GM08714 (cell line): ENCODE data around the gene UGT1A7.

Source experiments
- H3K4me3 ChIP-seq: fragments of 200-500 bp; sonication (Bioruptor generic); 2 replicates; pipeline ENCODE4 v1.5.1; 2014; ENCODE audit warnings: mild to moderate bottlenecking, low read length, inconsistent platforms
- ZNF274 ChIP-seq: IDR thresholded peaks from 2 replicates; pipeline ENCODE4 v1.6.1; 2012; ENCODE audit warnings: mild to moderate bottlenecking, low read depth, low read length

UGT1A7 gene

GRCh38 chr2:233756429-233757081, 74.9 kb downstream of the UGT1A7 start:
- TF ChIP-seq ZNF274 = no peak
- no peak overlapping the region for H3K4me3 ChIP-seq

GRCh38 chr2:233758141-233758540, 76.4 kb downstream of the UGT1A7 start:
- no peak for TF ChIP-seq ZNF274
- H3K4me3 ChIP-seq = no peak overlapping the region

- no peak overlapping the region for H3K4me3 ChIP-seq
- no peak for TF ChIP-seq ZNF274
Observed at GRCh38 chr2:233758849-233759248, 77.1 kb downstream of the UGT1A7 start.

- no peak for TF ChIP-seq ZNF274
- H3K4me3 ChIP-seq = no peak within 1 kb of the TSS
Observed at GRCh38 chr2:233760043-233760442, 78.3 kb downstream of the UGT1A7 start, which contains the start of gene UGT1A1. Gene UGT1A1 (plus strand): TSS chr2:233760270. CDS start chr2:233760288, 18 bp downstream.

- TF ChIP-seq ZNF274 = no peak
- H3K4me3 ChIP-seq = no peak overlapping the region
Observed at GRCh38 chr2:233761040-233761769, 79.5 kb downstream of the UGT1A7 start.

- no peak overlapping the region for H3K4me3 ChIP-seq
- TF ChIP-seq ZNF274 = no peak
Observed at GRCh38 chr2:233764264-233764663, 82.6 kb downstream of the UGT1A7 start.

GRCh38 chr2:233764761-233765160, 83.1 kb downstream of the UGT1A7 start:
- no peak for TF ChIP-seq ZNF274
- no peak overlapping the region for H3K4me3 ChIP-seq

- H3K4me3 ChIP-seq = no peak overlapping the region
- TF ChIP-seq ZNF274 = no peak
Observed at GRCh38 chr2:233766416-233766815, 84.7 kb downstream of the UGT1A7 start.

GRCh38 chr2:233768076-233768475, 86.4 kb downstream of the UGT1A7 start:
- TF ChIP-seq ZNF274 = no peak
- no peak overlapping the region for H3K4me3 ChIP-seq

GRCh38 chr2:233769260-233769659, 87.6 kb downstream of the UGT1A7 start:
- H3K4me3 ChIP-seq = no peak overlapping the region
- TF ChIP-seq ZNF274 = no peak

- no peak overlapping the region for H3K4me3 ChIP-seq
- TF ChIP-seq ZNF274 = no peak
Observed at GRCh38 chr2:233772153-233772552, 90.5 kb downstream of the UGT1A7 start.

GRCh38 chr2:233772583-233772982, 90.9 kb downstream of the UGT1A7 start:
- no peak overlapping the region for H3K4me3 ChIP-seq
- TF ChIP-seq ZNF274 = no peak

- TF ChIP-seq ZNF274 = no peak
- H3K4me3 ChIP-seq = no peak overlapping the region
Observed at GRCh38 chr2:233773854-233774253, 92.2 kb downstream of the UGT1A7 start.

- TF ChIP-seq ZNF274 = no peak
- H3K4me3 ChIP-seq = no peak overlapping the region
Observed at GRCh38 chr2:233775414-233775813, 93.7 kb downstream of the UGT1A7 start.

GRCh38 chr2:233778030-233778429, 96.3 kb downstream of the UGT1A7 start, which contains the start of gene MROH2A:
Gene MROH2A (plus strand): TSS chr2:233778330. CDS start chr2:233779359, 1,029 bp downstream.
- no peak for TF ChIP-seq ZNF274
- H3K4me3 ChIP-seq = no peak within 1 kb of the TSS

GRCh38 chr2:233779722-233780121, 98.0 kb downstream of the UGT1A7 start:
- TF ChIP-seq ZNF274 = no peak
- no peak overlapping the region for H3K4me3 ChIP-seq
